Activated naive CD4-positive, alpha-beta T cell treated with anti-CD3 and anti-CD28 coated beads, Interleukin-2, amount 10 ng/mL, durations not matched to agents 7 days and 5 days (primary cell): ENCODE measurements around the gene BCAR1.
"Not testable (repeated sequence)": the region's sequence is repeated elsewhere in the genome, so short reads cannot be mapped to it uniquely, and the experiment has no call there.

Source experiments
- CTCF ChIA-PET: fragments of 350-600 bp; sonication (Branson Sonifier 250); formaldehyde crosslinking; loops from one replicate; lab custom pipeline; 2021; ENCODE audit warnings: antibody characterized with exemption; lab: Charles Lee
- DNase-seq: peaks from one replicate; pipeline ENCODE4 v3.0.0-alpha.2; 2020
- H3K27ac Mint-ChIP-seq: one replicate; pipeline ENCODE4 v1.8.0; 2021; ENCODE audit warnings: mild to moderate bottlenecking, moderate library complexity, mixed read lengths
- H3K27me3 Mint-ChIP-seq: one replicate; pipeline ENCODE4 v1.8.0; 2021; ENCODE audit warnings: mild to moderate bottlenecking, mixed read lengths
- H3K36me3 Mint-ChIP-seq: one replicate; pipeline ENCODE4 v1.8.0; 2021; ENCODE audit warnings: mixed read lengths
- H3K4me1 Mint-ChIP-seq: one replicate; pipeline ENCODE4 v1.8.0; 2021; ENCODE audit warnings: mixed read lengths
- H3K4me3 Mint-ChIP-seq: one replicate; pipeline ENCODE4 v1.8.0; 2021; ENCODE audit warnings: mild to moderate bottlenecking, moderate library complexity, mixed read lengths
- H3K9me3 Mint-ChIP-seq: one replicate; pipeline ENCODE4 v1.8.0; 2021; ENCODE audit warnings: mixed read lengths

BCAR1 gene

DNA sequence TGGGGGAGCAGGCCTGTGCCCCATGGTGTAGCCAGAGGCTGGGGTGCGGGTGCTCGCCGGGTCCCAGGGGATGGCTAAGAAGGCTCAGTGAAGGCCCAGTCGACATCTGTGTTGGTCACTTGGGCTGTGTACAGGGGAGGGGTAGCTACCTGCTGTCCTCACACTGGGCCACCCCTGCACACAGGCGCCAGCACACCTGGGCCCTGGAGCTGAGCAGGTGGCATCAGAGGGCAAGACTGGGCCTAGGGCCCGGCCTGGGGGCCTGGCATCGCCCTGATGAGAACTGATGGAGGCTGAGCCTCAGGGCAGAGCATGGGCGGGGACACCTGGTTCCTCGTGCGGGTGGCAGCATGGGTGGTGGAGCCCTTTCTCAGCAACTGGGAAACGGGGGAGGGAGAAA, 43.6 kb downstream of the BCAR1 start:
- no peak for DNase-seq
- no peaks in the 10 kb centered on the region for H3K36me3 Mint-ChIP-seq
- H3K4me1 Mint-ChIP-seq, result no peaks in the 10 kb centered on the region
- peaks cover 12% of the 10 kb centered on the region for H3K27me3 Mint-ChIP-seq
- no peaks in the 10 kb centered on the region for H3K9me3 Mint-ChIP-seq
- CTCF ChIA-PET, result no interaction called here
- H3K4me3 Mint-ChIP-seq, result no peak overlapping the region
- H3K27ac Mint-ChIP-seq, result no peak overlapping the region

DNA sequence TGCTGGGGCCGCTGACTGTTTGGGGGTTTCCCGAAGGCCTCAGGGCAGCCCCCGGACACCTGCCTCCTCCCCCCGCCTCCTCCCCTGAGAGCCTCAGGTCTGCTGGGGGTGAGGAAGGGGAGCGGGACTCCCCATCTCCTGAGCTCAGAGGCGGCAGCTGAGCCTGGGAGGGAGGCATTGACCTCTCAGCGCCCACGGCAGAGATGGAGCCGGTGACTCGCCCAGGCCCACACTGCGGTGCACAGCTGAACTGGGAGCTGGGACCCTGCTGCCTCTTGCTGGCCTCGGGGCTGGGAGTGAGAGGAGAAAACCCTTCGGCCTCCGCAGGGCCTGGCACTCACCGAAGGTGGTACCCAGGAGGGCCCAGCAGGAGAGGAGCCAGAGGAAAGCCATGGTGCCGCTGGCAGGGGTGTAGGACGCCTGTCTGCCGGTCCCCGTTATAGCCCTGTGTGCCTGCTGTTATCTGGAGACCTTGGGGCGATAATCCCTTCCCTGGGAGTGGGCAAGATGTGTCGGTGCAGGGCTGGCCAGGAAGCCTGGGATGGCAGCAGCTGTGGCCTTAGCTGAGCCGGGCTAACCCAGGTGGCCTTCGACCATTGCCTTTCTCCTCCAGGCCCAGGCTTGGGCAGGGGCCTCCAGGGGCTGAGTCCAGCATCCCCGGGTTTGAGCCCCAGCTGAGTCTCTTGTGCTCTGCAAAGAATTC, 44.5 kb downstream of the BCAR1 start, which contains the start of gene CTRB2:
CTRB2 (minus strand) TSS at position 413 of the 703 bp plus-strand sequence; CDS start at position 393, 20 bp downstream.
- H3K27me3 Mint-ChIP-seq, result peaks cover 9% of the 10 kb centered on the region
- no peak within 1 kb of the TSS for H3K4me3 Mint-ChIP-seq
- no peaks in the 10 kb centered on the region for H3K36me3 Mint-ChIP-seq
- CTCF ChIA-PET, result no interaction called here
- peaks cover 2% of the 10 kb centered on the region for H3K4me1 Mint-ChIP-seq
- H3K9me3 Mint-ChIP-seq, result no peaks in the 10 kb centered on the region
- H3K27ac Mint-ChIP-seq, result no peak within 1 kb of the TSS
- DNase-seq, result no peak

DNA sequence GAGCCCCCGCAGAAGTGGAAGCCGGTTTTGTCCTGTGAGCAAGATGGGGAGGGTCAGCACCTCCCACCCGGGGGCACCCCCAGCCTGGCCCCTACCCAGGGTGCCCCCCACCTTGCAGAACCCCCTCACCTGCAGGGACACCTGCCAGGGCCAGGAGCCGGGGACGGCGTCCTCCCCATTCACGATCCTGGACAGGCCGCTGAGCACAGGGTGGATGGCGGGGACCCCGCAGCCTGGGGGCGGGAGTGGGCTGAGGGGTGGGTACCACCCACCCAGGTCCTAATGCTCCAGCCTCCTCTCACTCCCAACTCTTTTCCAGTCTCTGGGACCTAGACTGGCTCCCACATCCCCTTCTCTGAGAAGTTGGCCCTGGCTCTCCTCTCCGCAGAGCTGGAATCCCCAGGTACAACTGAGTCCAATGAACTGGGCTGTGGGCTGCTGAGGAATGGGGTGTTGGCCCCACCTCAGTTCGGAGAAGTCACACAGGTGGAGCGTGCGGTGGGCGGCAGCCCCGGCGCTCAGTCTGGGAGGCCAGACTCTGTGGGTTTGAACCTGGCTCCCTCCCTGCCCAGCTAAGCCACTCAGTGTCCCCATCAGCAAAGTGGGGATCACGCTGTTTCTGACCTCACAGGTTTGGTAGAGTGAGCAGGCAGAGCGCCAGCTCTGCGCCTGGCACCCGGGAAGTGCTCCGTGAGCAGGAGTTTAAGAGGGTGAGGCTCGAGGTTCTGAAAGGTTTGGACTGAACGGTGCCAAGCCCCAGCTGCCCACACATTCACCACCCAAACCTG, 45.3 kb downstream of the BCAR1 start:
- H3K9me3 Mint-ChIP-seq, DNase-seq, H3K4me1 Mint-ChIP-seq, H3K27ac Mint-ChIP-seq, H3K4me3 Mint-ChIP-seq, H3K36me3 Mint-ChIP-seq: not testable (repeated sequence)
- H3K27me3 Mint-ChIP-seq, result peaks cover 12% of the 10 kb centered on the region
- CTCF ChIA-PET, result interaction anchor here (0.6 kb wide), 1 partner anchor 28 kb away, joined by 4 read pairs; no protein-coding TSS in a partner anchor

DNA sequence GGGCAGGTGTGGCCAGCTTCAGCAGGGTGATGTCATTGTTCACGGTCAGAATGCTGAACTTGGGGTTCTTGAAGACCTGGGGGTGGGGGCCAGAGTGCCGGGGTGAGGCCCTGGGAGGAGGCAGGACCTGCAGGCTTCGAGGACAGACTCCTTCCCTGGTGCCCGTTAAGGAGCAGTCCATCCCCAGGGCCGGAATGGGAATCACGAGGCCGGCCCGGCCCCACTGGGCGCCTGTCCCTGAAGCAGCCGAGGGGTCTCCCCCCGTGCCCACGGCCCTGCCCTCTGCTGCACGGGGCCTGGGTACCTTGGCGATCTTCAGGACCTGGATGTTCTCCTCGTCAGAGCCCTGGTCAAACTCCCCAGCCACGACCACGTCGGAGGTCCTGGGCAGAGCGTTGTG, 46.0 kb downstream of the BCAR1 start:
- CTCF ChIA-PET, H3K9me3 Mint-ChIP-seq, DNase-seq, H3K4me3 Mint-ChIP-seq, H3K27ac Mint-ChIP-seq, H3K36me3 Mint-ChIP-seq: not testable (repeated sequence)
- peaks cover 18% of the 10 kb centered on the region for H3K27me3 Mint-ChIP-seq
- peaks cover 13% of the 10 kb centered on the region for H3K4me1 Mint-ChIP-seq

DNA sequence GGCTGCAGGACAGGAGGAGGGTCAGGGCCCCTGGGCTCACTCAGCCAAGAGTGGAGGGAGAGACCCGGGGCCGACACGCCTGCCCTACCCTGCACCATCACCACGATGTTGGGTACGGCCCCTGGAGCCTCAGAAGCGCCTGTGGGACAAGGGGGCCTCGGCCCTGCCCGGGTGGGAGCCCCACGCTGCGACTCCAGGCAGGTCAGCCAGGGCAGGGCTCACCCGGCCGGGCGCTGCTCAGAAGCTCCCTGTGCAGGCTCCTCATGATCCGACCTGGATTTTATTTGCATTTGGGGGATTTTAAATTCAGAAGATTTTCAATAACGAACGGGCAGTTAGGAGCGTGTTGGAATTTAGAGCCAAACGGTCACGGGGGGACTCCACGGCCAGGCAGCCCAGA, 46.5 kb downstream of the BCAR1 start:
- H3K4me1 Mint-ChIP-seq, result peaks cover 15% of the 10 kb centered on the region

GRCh38 chr16:75204410-75204758, 47.0 kb downstream of the BCAR1 start:
- Mint-ChIP-seq H3K9me3 (no peaks in the 10 kb centered on the region), H3K4me1 (peaks cover 16% of the 10 kb centered on the region), H3K27ac (no peak overlapping the region), H3K36me3 (no peaks in the 10 kb centered on the region), H3K27me3 (peaks cover 24% of the 10 kb centered on the region), H3K4me3 (no peak overlapping the region)
- DNase-seq, result no peak
- CTCF ChIA-PET, result no interaction called here

More for the DNA sequence above, 46.5 kb downstream of the BCAR1 start:
- peaks cover 23% of the 10 kb centered on the region for H3K27me3 Mint-ChIP-seq
- H3K27ac Mint-ChIP-seq, CTCF ChIA-PET, DNase-seq, H3K4me3 Mint-ChIP-seq, H3K36me3 Mint-ChIP-seq, H3K9me3 Mint-ChIP-seq: not testable (repeated sequence)

DNA sequence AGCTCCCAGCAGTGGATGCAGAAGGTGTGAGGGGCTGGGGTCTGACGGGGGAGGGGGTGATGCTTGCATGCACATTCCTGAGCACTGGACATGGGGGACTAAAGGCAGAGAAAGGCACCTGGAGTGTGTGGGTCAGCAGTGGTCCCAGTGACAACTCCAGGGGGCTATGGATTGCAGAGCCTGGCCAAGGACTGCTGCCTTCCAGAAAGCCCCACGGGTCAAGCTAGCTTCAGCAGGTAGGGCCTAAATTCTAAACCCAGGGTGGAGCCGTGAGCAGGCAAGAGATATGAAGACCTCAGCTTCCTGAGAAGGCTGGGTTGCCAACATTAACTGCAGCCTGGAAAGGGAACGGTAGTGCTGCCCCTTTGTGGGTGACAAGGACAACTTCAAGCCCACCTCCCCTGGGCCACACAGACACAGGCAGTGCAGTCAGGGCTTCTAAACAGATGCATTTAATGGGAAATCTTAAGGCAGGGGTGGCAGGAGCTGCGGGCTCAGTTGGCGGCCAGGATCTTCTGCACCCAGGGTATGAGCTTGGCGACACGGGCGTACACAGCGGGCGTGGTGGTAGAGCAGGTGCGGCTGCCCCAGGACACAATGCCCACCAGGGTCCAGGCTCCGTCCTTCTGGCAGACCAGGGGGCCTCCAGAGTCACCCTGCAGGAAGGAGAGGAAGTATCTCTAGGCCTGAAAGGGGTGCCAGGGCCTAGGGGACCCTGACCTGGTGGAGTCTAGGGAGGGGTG, 47.6 kb downstream of the BCAR1 start:
- peaks cover 24% of the 10 kb centered on the region for H3K27me3 Mint-ChIP-seq
- DNase-seq, result no peak
- H3K36me3 Mint-ChIP-seq, result no peaks in the 10 kb centered on the region
- H3K27ac Mint-ChIP-seq, result no peak overlapping the region
- H3K9me3 Mint-ChIP-seq, result no peaks in the 10 kb centered on the region
- CTCF ChIA-PET, result interaction anchor here (0.7 to 1.2 kb wide), 2 partner anchors 30 to 267 kb away, joined by 4 read pairs; no protein-coding TSS in a partner anchor
- no peak overlapping the region for H3K4me3 Mint-ChIP-seq
- peaks cover 17% of the 10 kb centered on the region for H3K4me1 Mint-ChIP-seq

- Mint-ChIP-seq H3K27me3 (peaks cover 27% of the 10 kb centered on the region), H3K36me3 (no peaks in the 10 kb centered on the region), H3K4me3 (no peak overlapping the region), H3K9me3 (no peaks in the 10 kb centered on the region), H3K27ac (no peak overlapping the region), H3K4me1 (peaks cover 17% of the 10 kb centered on the region)
- CTCF ChIA-PET, result interaction anchor here (0.7 to 1.2 kb wide), 2 partner anchors 31 to 268 kb away, joined by 4 read pairs; no protein-coding TSS in a partner anchor
- no peak for DNase-seq
Measured at GRCh38 chr16:75203096-75203495, 48.3 kb downstream of the BCAR1 start.

DNA sequence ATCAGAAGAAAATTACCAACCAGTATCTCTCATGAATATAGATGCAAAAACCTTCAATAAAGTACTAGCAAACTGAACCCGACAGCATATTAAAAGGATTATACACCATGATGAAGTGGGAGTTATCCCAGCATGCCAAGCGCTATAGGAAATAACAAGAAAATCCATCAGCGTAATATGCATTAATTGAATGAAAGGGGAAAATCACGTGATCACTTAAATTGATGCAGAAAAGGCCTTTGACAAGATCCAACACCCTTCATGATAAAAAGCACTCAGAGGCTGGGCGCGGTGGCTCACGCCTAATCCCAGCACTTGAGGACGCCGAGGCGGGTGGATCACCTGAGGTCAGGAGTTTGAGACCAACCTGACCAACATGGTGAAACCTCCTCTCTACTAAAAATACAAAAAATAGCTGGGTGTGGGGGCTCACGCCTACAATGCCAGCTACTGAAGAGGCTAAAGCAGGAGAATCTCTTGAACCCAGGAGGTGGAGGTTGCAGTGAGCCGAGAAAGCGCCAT, 49.3 kb downstream of the BCAR1 start:
- no peak for DNase-seq
- H3K4me1 Mint-ChIP-seq, result peaks cover 17% of the 10 kb centered on the region
- H3K4me3 Mint-ChIP-seq, result no peak overlapping the region
- peaks cover 36% of the 10 kb centered on the region for H3K27me3 Mint-ChIP-seq
- no peaks in the 10 kb centered on the region for H3K9me3 Mint-ChIP-seq
- CTCF ChIA-PET, result interaction anchor here (0.6 to 4.9 kb wide), 5 partner anchors 13 to 183 kb away, joined by 3 to 31 read pairs (median 3); partner anchors contain the start of gene CTRB1
- H3K36me3 Mint-ChIP-seq, result no peaks in the 10 kb centered on the region
- no peak overlapping the region for H3K27ac Mint-ChIP-seq

- peaks cover 52% of the 10 kb centered on the region for H3K27me3 Mint-ChIP-seq
- peaks cover 17% of the 10 kb centered on the region for H3K4me1 Mint-ChIP-seq
- CTCF ChIA-PET, result interaction anchor here (1.0 to 4.9 kb wide), 12 partner anchors 8 to 488 kb away, joined by 3 to 31 read pairs (median 4); partner anchors contain the start of gene CTRB1
- H3K27ac Mint-ChIP-seq, result no peak overlapping the region
- DNase-seq, result no peak
- H3K4me3 Mint-ChIP-seq, result no peak overlapping the region
- no peaks in the 10 kb centered on the region for H3K36me3 Mint-ChIP-seq
- no peaks in the 10 kb centered on the region for H3K9me3 Mint-ChIP-seq
Measured at GRCh38 chr16:75198135-75198600, 53.3 kb downstream of the BCAR1 start.

GRCh38 chr16:75197522-75198134, 53.8 kb downstream of the BCAR1 start:
- peaks cover 17% of the 10 kb centered on the region for H3K4me1 Mint-ChIP-seq
- no peaks in the 10 kb centered on the region for H3K9me3 Mint-ChIP-seq
- CTCF ChIA-PET, result interaction anchor here (1.0 to 4.9 kb wide), 10 partner anchors 22 to 590 kb away, joined by 3 to 31 read pairs (median 4); partner anchors contain the start of gene CTRB1
- DNase-seq, result no peak
- H3K36me3 Mint-ChIP-seq, result no peaks in the 10 kb centered on the region
- peaks cover 52% of the 10 kb centered on the region for H3K27me3 Mint-ChIP-seq
- no peak overlapping the region for H3K4me3 Mint-ChIP-seq
- H3K27ac Mint-ChIP-seq, result no peak overlapping the region

DNA sequence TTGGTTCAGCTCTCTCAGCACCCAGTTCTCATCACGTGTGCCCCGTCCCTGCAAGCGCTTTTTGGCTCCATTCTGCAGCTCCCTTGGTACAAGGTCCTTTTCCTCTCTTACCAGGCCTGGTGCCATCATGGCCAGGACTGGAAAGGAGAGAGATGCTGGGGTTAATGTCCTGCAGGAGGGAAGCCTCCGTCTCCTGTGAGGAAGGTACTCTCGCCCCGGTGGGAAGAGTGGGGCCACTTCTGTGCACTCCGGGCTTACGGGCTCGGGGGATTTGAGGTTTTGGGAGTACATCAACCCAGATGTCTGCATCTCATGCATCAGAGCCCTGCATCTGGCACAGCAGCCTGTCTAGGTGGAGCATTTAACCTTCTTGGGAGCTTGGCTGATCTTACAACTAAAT, 54.6 kb downstream of the BCAR1 start:
- Mint-ChIP-seq H3K4me3 (no peak overlapping the region), H3K4me1 (peaks cover 15% of the 10 kb centered on the region), H3K27ac (no peak overlapping the region), H3K9me3 (no peaks in the 10 kb centered on the region), H3K27me3 (peaks cover 52% of the 10 kb centered on the region), H3K36me3 (no peaks in the 10 kb centered on the region)
- CTCF ChIA-PET, result interaction anchor here (1.0 to 1.7 kb wide), 5 partner anchors 37 to 590 kb away, joined by 3 to 5 read pairs (median 4); no protein-coding TSS in a partner anchor
- no peak for DNase-seq
